PC-3 (cell line): Measurements from ENCODE around the gene RDH12. TPM values are rescaled to one million over a fixed set of nuclear protein-coding genes. Genes with fewer than 3 reads are reported as not detected.

Experiments used
- ATAC-seq: fragments of 200-7000 bp; cut with Tn5 transposase; 2 replicates; pipeline ENCODE4 v1.9.1; 2020; ENCODE audit warnings: mild to moderate bottlenecking, moderate library complexity
- BruUV-seq: library from RNA; stranded (reverse); fragments of 400-500 nt; replicated peaks from 2 replicates; lab custom pipeline; 2021; lab: Mats Ljungman, UMichigan
- CTCF ChIA-PET: fragments of 300-600 bp; sonication (Branson Sonifier 250); formaldehyde crosslinking; loops from one replicate; lab custom pipeline; 2022; ENCODE audit warnings: antibody characterized with exemption; lab: Charles Lee
- POLR2A ChIA-PET: fragments of 300-600 bp; sonication (Branson Sonifier 250); formaldehyde crosslinking; loops from one replicate; lab custom pipeline; 2022; ENCODE audit warnings: antibody characterized with exemption; ENCODE audit not compliant: unreplicated experiment; lab: Charles Lee
- DNase-seq: peaks from one replicate; pipeline ENCODE4 v3.0.0-alpha.2; 2015
- H2AFZ ChIP-seq: fragments of 300-600 bp; sonication (generic); 2 replicates; pipeline ENCODE4 v1.6.0; 2016; ENCODE audit warnings: antibody characterized with exemption, low read length
- H3F3A ChIP-seq: fragments of 300-600 bp; sonication (generic); one replicate; pipeline ENCODE4 v1.6.0; 2017; ENCODE audit warnings: antibody characterized with exemption, low read length, control low read depth, mild to moderate bottlenecking; ENCODE audit not compliant: unreplicated experiment
- H3K27ac ChIP-seq: fragments of 300-600 bp; sonication (generic); 2 replicates; pipeline ENCODE4 v1.5.1; 2016; ENCODE audit warnings: mild to moderate bottlenecking, low read length
- H3K27me3 ChIP-seq: fragments of 300-600 bp; sonication (generic); 2 replicates; pipeline ENCODE4 v1.6.1; 2016; ENCODE audit warnings: low read length, mixed read lengths
- H3K36me3 ChIP-seq: fragments of 300-600 bp; sonication (generic); 2 replicates; pipeline ENCODE4 v1.6.1; 2016; ENCODE audit warnings: low read depth, mixed run types, low read length, mixed read lengths
- H3K4me1 ChIP-seq: fragments of 300-600 bp; sonication (generic); 2 replicates; pipeline ENCODE4 v1.5.1; 2016; ENCODE audit warnings: low read length; ENCODE audit not compliant: insufficient read depth
- H3K4me2 ChIP-seq: fragments of 300-600 bp; sonication (generic); 2 replicates; pipeline ENCODE4 v1.6.0; 2016; ENCODE audit warnings: low read length
- H3K4me3 ChIP-seq: fragments of 300-600 bp; sonication (generic); 2 replicates; pipeline ENCODE4 v1.5.1; 2016; ENCODE audit warnings: mild to moderate bottlenecking, low read length, mixed read lengths
- H3K79me2 ChIP-seq: fragments of 300-600 bp; sonication (generic); 2 replicates; pipeline ENCODE4 v1.6.1; 2017; ENCODE audit warnings: low read length, mixed read lengths
- H3K9ac ChIP-seq: fragments of 300-600 bp; sonication (generic); 2 replicates; pipeline ENCODE4 v1.6.0; 2016; ENCODE audit warnings: mild to moderate bottlenecking, low read length
- H3K9me2 ChIP-seq: fragments of 300-600 bp; sonication (generic); replicated peaks from 2 replicates; pipeline ENCODE4 v1.6.1; 2016; ENCODE audit warnings: mixed run types, low read length, mixed read lengths
- H3K9me3 ChIP-seq: fragments of 300-600 bp; sonication (generic); 2 replicates; pipeline ENCODE4 v1.6.1; 2016; ENCODE audit warnings: low read length, mixed read lengths
- H4K20me1 ChIP-seq: fragments of 300-600 bp; sonication (generic); 2 replicates; pipeline ENCODE4 v1.6.1; 2016; ENCODE audit warnings: low read length, mixed read lengths
- EZH2 ChIP-seq: fragments of 300-600 bp; sonication (generic); IDR thresholded peaks from one replicate; pipeline ENCODE4 v1.6.1; 2017; ENCODE audit warnings: antibody characterized with exemption, mild to moderate bottlenecking, low read length; ENCODE audit not compliant: unreplicated experiment
- EZH2phosphoT487 ChIP-seq: fragments of 300-600 bp; sonication (generic); IDR thresholded peaks from 2 replicates; pipeline ENCODE4 v1.6.1; 2018; ENCODE audit warnings: mild to moderate bottlenecking, antibody characterized with exemption, low read length, borderline replicate concordance
- intact Hi-C: fragments of 100-400 bp; cut with micrococcal nuclease; formaldehyde crosslinking; loops from 2 replicates; pipeline ENCODE4 v1.9.0; 2023
- total RNA-seq: library from RNA; depleted of rRNA; stranded (reverse); fragments of >200 nt; gene quantifications from 2 replicates; pipeline ENCODE4 v1.2.3, GENCODE V29; 2014
- TF ChIP-seq, protein P1 (sequence below): fragments of 300-600 bp; sonication (generic); conservative IDR thresholded peaks from 2 replicates; pipeline ENCODE4 v1.5.1; 2017; ENCODE audit warnings: antibody characterized with exemption, low read depth, mild to moderate bottlenecking, low read length

Gene RDH12
- total RNA-seq, 1 experiment from 2014 or later: not detected

DNA sequence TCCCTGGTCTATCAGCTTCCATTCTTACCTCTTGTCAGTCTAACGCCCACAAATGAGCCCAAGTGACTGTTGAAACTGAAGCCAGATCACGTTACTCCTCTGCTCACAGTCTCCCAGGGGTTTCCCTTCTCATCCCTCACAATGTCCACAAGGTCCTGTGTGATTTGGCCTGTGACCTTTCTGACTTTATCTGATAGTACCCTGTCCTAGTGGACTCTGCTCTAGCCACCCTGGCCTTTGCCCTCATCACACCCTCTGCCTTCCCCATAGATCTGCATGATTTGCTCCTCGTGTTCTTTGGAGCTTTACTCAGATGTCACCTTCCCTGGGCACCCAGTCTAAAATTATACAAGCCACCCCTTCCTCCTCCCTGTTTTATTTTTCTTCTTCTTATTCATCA, 55.5 kb downstream of the RDH12 start:
- H3F3A ChIP-seq: no peaks in the 10 kb centered on the region
- no peak overlapping the region for H2AFZ ChIP-seq
- no peaks in the 10 kb centered on the region for H3K4me1 ChIP-seq
- H4K20me1 ChIP-seq: no peaks in the 10 kb centered on the region
- H3K27ac ChIP-seq: no peak overlapping the region
- no peaks in the 10 kb centered on the region for H3K27me3 ChIP-seq
- H3K36me3 ChIP-seq: peaks cover 23% of the 10 kb centered on the region; the same call in 1 of the 2 replicates
- no peaks in the 10 kb centered on the region for H3K79me2 ChIP-seq
- H3K9ac ChIP-seq: no peak overlapping the region
- H3K4me3 ChIP-seq: no peak overlapping the region
- ChIA-PET CTCF (no interaction called here), POLR2A (no interaction called here)
- H3K9me2 ChIP-seq: no peaks in the 10 kb centered on the region
- TF ChIP-seq EZH2 (no peak), EZH2phosphoT487 (no peak)
- TF ChIP-seq, protein P1, sequence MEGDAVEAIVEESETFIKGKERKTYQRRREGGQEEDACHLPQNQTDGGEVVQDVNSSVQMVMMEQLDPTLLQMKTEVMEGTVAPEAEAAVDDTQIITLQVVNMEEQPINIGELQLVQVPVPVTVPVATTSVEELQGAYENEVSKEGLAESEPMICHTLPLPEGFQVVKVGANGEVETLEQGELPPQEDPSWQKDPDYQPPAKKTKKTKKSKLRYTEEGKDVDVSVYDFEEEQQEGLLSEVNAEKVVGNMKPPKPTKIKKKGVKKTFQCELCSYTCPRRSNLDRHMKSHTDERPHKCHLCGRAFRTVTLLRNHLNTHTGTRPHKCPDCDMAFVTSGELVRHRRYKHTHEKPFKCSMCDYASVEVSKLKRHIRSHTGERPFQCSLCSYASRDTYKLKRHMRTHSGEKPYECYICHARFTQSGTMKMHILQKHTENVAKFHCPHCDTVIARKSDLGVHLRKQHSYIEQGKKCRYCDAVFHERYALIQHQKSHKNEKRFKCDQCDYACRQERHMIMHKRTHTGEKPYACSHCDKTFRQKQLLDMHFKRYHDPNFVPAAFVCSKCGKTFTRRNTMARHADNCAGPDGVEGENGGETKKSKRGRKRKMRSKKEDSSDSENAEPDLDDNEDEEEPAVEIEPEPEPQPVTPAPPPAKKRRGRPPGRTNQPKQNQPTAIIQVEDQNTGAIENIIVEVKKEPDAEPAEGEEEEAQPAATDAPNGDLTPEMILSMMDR: no peak
- H3K4me2 ChIP-seq: no peak overlapping the region
- H3K9me3 ChIP-seq: no peaks in the 10 kb centered on the region
- DNase-seq (no peak), ATAC-seq (no peak)
- no TSS peak for BruUV-seq
- intact Hi-C loops: no loop called here

DNA sequence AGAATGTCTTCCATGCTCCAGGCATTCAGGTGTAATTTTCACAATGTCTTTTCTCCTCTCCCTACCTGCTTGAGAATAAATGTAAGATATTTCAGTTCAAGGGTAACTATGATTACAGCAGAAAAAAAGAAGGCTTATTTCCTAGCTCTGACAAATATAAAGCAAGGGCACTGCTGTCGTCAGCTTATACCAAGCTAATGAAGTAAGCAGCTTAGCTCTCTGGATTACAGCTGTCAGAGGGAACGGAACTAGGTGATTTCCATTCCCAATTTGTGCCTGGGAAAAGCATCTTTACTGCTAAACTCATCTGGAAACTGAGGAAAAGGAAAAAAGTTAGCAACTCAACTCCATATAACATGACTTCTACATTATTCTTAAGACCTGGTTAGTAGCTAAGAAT, 58.2 kb downstream of the RDH12 start:
- Histone ChIP-seq H3K4me1 (peaks cover 25% of the 10 kb centered on the region), H2AFZ (no peak overlapping the region), H4K20me1 (no peaks in the 10 kb centered on the region), H3K9ac (no peak overlapping the region), H3K36me3 (peaks cover 21% of the 10 kb centered on the region), H3K4me2 (no peak overlapping the region), H3K27ac (no peak overlapping the region), H3K4me3 (no peak overlapping the region), H3K27me3 (no peaks in the 10 kb centered on the region), H3K9me3 (no peaks in the 10 kb centered on the region), H3K9me2 (no peaks in the 10 kb centered on the region), H3K79me2 (no peaks in the 10 kb centered on the region), H3F3A (no peaks in the 10 kb centered on the region)
- TF ChIP-seq, protein P1: no peak
- no peak for TF ChIP-seq EZH2
- no peak for TF ChIP-seq EZH2phosphoT487
- ATAC-seq: no peak
- no TSS peak for BruUV-seq
- CTCF ChIA-PET: no interaction called here
- no peak for DNase-seq
- POLR2A ChIA-PET: interaction anchor here (0.6 kb wide), 1 partner anchor 125 kb away, joined by 3 read pairs; no protein-coding TSS in a partner anchor
- intact Hi-C loops: no loop called here

DNA sequence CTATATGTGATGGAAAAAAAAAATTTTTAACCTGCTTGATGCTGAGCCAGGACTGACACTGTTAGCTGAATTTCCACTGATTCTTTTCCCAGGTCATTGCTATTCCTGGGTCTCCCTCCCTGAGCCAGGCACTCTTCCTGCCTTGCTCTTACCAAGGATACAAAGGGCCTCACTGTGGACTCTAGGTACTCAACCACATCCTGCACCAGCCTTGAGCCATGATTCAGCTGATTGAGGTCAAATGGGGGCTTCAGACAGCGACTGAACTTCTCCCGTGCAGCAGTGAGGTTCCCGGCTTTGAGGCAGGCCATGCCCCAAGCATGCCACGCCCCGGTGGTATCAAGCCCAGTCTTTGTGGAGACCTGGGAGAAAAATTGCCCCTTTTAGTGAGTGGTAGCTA, 60.4 kb downstream of the RDH12 start:
- H3K4me3 ChIP-seq: no peak overlapping the region
- H3K27ac ChIP-seq: no peak overlapping the region
- ChIA-PET POLR2A (no interaction called here), CTCF (no interaction called here)
- peaks cover 4% of the 10 kb centered on the region for H3F3A ChIP-seq
- H3K27me3 ChIP-seq: no peaks in the 10 kb centered on the region
- DNase-seq (no peak), ATAC-seq (no peak)
- H3K79me2 ChIP-seq: no peaks in the 10 kb centered on the region
- TF ChIP-seq, protein P1: no peak
- TF ChIP-seq EZH2: no peak
- TF ChIP-seq EZH2phosphoT487: no peak
- no peak overlapping the region for H3K4me2 ChIP-seq
- H2AFZ ChIP-seq: no peak overlapping the region
- H3K4me1 ChIP-seq: peaks cover 39% of the 10 kb centered on the region
- no peaks in the 10 kb centered on the region for H3K9me3 ChIP-seq
- intact Hi-C loops: no loop called here
- BruUV-seq: no TSS peak
- no peak overlapping the region for H3K9ac ChIP-seq
- no peaks in the 10 kb centered on the region for H3K9me2 ChIP-seq
- H3K36me3 ChIP-seq: peaks cover 26% of the 10 kb centered on the region
- H4K20me1 ChIP-seq: no peaks in the 10 kb centered on the region
